ENCODE results near the gene ASNSD1. TPM values are rescaled to one million over a fixed set of nuclear protein-coding genes. Genes with fewer than 3 reads are reported as not detected.
A peak's percentile ranks its signal among the peaks of the same experiment; 100 is the strongest.

ASNSD1 gene
- total RNA-seq, 4 donors from 2014 or later = 40.3 to 76.1 (median 52.9) TPM

DNA sequence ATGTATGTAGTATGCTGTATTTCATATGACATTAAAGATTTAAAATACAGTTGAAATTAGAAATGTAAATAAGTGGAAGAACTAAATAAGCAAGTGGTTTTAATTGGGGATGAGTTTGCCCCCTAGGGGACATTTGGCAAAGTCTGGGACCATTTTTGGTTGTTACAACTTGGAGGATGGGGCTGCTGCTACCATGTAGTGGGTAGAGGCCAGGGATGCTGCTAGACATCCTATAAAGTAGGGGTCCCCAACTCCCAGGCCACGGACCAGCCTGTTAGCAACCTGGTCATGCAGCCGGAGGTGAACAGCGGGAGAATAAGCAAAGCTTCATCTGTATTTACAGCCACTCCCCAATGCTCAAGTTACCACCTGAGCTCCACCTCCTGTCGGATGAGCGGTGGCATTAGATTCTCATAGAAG, 27.9 kb upstream of the ASNSD1 start:
- Histone ChIP-seq H3K27ac (no peak overlapping the region), H3K27me3 (no peaks in the 10 kb centered on the region), H3K4me3 (no peak overlapping the region), H3K9me3 (no peaks in the 10 kb centered on the region), H3K36me3 (no peaks in the 10 kb centered on the region), H3K4me1 (no peaks in the 10 kb centered on the region)
- no peak for ATAC-seq
- no peak for TF ChIP-seq POLR2A (IDR thresholded peaks at IDR 0.05)
- TF ChIP-seq, protein P1, sequence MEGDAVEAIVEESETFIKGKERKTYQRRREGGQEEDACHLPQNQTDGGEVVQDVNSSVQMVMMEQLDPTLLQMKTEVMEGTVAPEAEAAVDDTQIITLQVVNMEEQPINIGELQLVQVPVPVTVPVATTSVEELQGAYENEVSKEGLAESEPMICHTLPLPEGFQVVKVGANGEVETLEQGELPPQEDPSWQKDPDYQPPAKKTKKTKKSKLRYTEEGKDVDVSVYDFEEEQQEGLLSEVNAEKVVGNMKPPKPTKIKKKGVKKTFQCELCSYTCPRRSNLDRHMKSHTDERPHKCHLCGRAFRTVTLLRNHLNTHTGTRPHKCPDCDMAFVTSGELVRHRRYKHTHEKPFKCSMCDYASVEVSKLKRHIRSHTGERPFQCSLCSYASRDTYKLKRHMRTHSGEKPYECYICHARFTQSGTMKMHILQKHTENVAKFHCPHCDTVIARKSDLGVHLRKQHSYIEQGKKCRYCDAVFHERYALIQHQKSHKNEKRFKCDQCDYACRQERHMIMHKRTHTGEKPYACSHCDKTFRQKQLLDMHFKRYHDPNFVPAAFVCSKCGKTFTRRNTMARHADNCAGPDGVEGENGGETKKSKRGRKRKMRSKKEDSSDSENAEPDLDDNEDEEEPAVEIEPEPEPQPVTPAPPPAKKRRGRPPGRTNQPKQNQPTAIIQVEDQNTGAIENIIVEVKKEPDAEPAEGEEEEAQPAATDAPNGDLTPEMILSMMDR (IDR thresholded peaks at IDR 0.05) = peak in 2 of 4 experiments; percentile 18 to 40
- 89 to 96% methylated on average over 2 to 4 of the region's 5 CpGs for WGBS, 2 donors (ENCODE audit: low coverage in 1 of 2)

DNA sequence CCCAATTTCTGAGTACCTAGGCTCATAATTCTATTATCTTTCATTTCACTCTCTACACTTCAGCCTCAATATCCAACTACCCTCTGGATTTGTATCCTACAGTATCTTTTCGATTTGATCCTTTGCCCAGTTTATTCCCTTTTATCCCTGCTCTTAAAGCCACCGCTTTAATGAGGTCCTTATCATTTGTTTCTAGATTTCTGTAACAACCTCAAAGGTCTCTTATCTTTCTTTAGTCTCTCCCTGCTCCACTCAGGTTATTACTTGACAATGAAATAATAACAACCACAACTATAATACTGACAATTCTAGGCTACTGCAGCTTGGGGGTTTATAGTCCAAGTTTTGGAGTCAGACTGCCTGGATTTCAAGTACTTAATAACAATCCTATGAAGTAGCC, 25.9 kb upstream of the ASNSD1 start:
- TF ChIP-seq, protein P1 (IDR thresholded peaks at IDR 0.05) = no peak
- TF ChIP-seq POLR2A (IDR thresholded peaks at IDR 0.05) (no peak), POLR2AphosphoS5 (IDR thresholded peaks at IDR 0.05) (no peak), EP300 (IDR thresholded peaks at IDR 0.05) (no peak)
- Histone ChIP-seq H3K27ac (no peak overlapping the region), H3K27me3 (no peaks in the 10 kb centered on the region), H3K9me3 (no peaks in the 10 kb centered on the region), H3K36me3 (no peaks in the 10 kb centered on the region), H3K4me1 (no peaks in the 10 kb centered on the region), H3K4me3 (no peak overlapping the region)
- 62 to 88% methylated on average over 2 of the region's 2 CpGs for WGBS, 2 donors (ENCODE audit: low coverage in 1 of 2)
- no peak for ATAC-seq

DNA sequence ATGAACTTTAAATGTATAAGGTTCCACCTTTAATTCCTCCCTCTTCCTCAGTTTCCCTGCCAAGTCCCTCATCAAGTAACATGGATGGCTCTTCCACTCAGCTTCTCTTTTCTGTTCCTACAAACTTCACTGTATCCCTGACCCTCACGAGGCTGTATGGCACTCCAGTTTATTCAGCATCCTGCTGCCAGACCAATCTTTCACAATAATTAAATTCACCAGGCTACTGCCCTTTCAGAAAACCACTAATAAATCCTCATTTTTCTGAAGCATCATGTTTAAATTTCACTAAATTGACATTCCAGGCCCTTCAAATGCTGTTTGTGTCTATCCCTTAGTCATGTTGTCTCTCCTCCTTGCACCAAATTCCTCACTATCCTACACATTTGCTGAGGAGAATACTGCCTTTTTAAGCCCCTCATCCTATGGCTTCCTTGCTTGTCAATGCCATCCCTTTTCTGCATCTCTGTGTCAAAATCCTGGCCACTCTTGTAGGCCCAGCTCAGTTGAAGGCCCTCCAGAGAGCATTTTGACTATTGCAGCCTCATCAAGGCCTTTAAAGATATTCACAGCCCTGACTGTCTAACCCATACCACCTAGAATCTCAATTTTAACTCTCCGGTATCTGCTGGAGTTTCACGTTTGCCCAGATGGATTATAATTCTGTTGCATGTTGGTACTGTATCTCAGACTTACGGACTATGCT, 22.8 kb upstream of the ASNSD1 start:
- Histone ChIP-seq H3K27me3 (no peaks in the 10 kb centered on the region), H3K9me3 (no peaks in the 10 kb centered on the region), H3K27ac (no peak overlapping the region), H3K4me1 (no peaks in the 10 kb centered on the region), H3K36me3 (no peaks in the 10 kb centered on the region), H3K4me3 (no peak overlapping the region)
- WGBS, 2 donors (ENCODE audit: low coverage in 1 of 2) = 79 to 100% methylated on average over 3 to 4 of the region's 4 CpGs
- TF ChIP-seq EP300 (IDR thresholded peaks at IDR 0.05) (no peak), POLR2AphosphoS5 (IDR thresholded peaks at IDR 0.05) (no peak), POLR2A (IDR thresholded peaks at IDR 0.05) (no peak)
- TF ChIP-seq, protein P1 (IDR thresholded peaks at IDR 0.05) = no peak
- ATAC-seq = no peak

DNA sequence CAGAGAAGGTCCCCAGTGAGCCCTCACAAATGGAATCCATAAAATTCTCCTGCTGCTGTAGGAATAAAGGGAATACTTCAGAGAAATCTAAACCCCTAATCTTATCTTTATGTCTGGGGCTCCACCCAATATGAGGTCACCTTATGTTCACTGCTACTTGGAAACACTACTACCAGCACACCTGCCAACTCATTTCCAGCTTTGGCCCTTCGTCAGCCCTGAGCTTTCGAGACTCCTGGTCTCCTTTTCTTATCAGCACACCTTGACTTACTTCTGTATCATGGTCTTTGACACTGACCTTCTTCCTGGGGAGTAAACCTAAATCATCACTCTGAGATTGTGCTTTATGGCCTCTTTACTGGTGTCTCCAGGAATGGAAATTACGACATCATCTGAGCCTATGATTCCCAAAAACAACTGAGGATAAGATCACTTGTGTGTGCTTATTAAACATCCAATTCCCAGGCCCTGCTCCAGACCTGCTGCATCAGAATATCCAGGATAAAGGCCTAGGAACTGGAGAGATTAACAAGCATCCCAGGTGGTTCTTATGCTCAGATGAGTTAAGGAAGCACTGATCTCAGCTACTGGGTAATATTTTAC, 22.2 kb upstream of the ASNSD1 start:
- TF ChIP-seq POLR2A (IDR thresholded peaks at IDR 0.05) (no peak), EP300 (IDR thresholded peaks at IDR 0.05) (no peak), POLR2AphosphoS5 (IDR thresholded peaks at IDR 0.05) (no peak)
- TF ChIP-seq, protein P1 (IDR thresholded peaks at IDR 0.05) = no peak
- H3K27ac ChIP-seq = no peak overlapping the region
- H3K4me1 ChIP-seq = no peaks in the 10 kb centered on the region
- WGBS, 2 donors (ENCODE audit: low coverage in 1 of 2) = 67 to 71% methylated on average over 3 of the region's 3 CpGs
- no peaks in the 10 kb centered on the region for H3K36me3 ChIP-seq
- H3K4me3 ChIP-seq = no peak overlapping the region
- no peaks in the 10 kb centered on the region for H3K9me3 ChIP-seq
- H3K27me3 ChIP-seq = no peaks in the 10 kb centered on the region
- ATAC-seq = no peak

DNA sequence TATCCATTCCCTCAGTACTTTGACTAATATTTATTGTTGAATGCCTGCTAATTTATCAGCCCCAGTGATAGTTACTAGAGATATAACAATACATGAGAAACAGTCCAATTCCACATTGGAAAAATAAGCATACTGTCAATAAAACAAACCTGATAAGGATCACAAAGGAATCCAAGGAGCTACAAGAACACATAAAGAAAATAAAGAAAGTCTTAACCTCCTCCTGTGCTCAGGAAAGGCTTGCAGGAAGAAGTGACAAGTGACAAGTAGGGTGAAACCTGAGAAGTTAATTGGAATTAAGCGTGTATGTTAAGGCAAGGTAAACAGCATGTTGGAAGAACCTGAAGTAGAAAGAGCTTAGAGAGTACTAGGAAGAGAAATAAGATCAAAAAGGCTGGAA, 20.3 kb upstream of the ASNSD1 start:
- Histone ChIP-seq H3K9me3 (no peaks in the 10 kb centered on the region), H3K4me1 (no peaks in the 10 kb centered on the region), H3K4me3 (no peak overlapping the region), H3K27ac (no peak overlapping the region), H3K36me3 (no peaks in the 10 kb centered on the region), H3K27me3 (no peaks in the 10 kb centered on the region)
- WGBS, 2 donors (ENCODE audit: low coverage in 1 of 2) = 80% methylated on average over 1 of the region's 1 CpG
- TF ChIP-seq POLR2A (IDR thresholded peaks at IDR 0.05) = no peak
- ATAC-seq = no peak

Data from gastroesophageal sphincter (tissue), 4 donors.